Uterus (tissue), 2 donors: ENCODE measurements around the gene MYBPH.

ENCODE experiments used
- POLR2A ChIP-seq, 2 donors: fragments of 450-650 bp; IDR thresholded peaks; one replicate each; pipeline ENCODE4 v1.6.1; 2016; ENCODE audit warnings: antibody characterized with exemption in 2 of 2, mild to moderate bottlenecking in 1 of 2, moderate library complexity in 1 of 2
- TF ChIP-seq, protein P1 (sequence below), 4 experiments: fragments of 200-600 bp in 2 of 4; fragments of 450-650 bp in 2 of 4; sonication (generic) in 2 of 4; IDR thresholded peaks; one replicate each; pipeline ENCODE4 v1.5.1; 2016 to 2019; ENCODE audit warnings: antibody characterized with exemption in 4 of 4, mild to moderate bottlenecking in 2 of 4, moderate library complexity in 1 of 4

DNA sequence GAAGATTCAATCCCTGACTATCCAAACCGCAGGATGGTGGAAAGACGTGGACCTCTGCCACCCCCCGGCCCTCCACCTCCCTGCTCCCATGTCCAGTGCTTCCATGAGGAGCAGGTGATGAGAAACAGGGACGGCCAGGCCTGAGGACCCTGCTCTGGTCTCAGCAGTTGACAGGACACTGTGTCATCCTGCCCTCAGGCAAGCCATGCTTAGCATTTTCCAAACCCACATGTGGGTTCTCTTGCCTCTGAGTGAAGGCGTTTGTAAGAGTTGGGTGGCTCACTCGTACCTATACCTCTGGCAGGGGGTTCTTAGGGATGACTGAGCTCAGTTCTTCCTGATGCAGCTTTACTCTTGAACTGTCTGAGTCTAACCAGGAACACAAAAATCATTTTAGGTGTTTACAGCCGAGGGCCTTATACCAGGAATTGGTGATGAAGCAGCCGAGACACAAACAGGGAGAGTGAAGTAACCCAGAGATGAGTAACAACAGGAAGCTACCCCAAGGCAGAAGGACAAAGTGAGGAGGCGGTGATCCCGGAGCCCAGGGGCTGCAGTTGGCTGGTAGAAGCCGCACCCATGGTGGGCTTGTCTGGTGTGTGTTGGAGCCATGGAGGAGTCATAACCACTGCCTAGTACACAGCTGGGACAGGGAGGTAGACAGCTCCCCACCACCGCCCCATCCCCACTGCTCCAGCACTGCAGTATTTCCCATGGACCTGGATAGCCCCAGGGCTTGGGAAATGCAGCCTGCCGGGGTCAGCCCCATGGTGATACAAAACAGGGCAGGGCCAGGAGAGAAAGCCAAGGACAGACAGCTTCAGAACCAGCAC lies 21.4 kb downstream of the MYBPH start:
- TF ChIP-seq, protein P1, sequence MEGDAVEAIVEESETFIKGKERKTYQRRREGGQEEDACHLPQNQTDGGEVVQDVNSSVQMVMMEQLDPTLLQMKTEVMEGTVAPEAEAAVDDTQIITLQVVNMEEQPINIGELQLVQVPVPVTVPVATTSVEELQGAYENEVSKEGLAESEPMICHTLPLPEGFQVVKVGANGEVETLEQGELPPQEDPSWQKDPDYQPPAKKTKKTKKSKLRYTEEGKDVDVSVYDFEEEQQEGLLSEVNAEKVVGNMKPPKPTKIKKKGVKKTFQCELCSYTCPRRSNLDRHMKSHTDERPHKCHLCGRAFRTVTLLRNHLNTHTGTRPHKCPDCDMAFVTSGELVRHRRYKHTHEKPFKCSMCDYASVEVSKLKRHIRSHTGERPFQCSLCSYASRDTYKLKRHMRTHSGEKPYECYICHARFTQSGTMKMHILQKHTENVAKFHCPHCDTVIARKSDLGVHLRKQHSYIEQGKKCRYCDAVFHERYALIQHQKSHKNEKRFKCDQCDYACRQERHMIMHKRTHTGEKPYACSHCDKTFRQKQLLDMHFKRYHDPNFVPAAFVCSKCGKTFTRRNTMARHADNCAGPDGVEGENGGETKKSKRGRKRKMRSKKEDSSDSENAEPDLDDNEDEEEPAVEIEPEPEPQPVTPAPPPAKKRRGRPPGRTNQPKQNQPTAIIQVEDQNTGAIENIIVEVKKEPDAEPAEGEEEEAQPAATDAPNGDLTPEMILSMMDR (IDR thresholded peaks at IDR 0.05), result no peak
- TF ChIP-seq POLR2A (IDR thresholded peaks at IDR 0.05), result no peak
